Mucosa of gallbladder (tissue), 1 donor: ENCODE data around the gene CBX7. TPM values are rescaled to one million over a fixed set of nuclear protein-coding genes. Genes with fewer than 3 reads are reported as not detected.

Experiments
- DNase-seq: peaks from one replicate; pipeline ENCODE4 v3.0.0-alpha.2; 2020; ENCODE audit warnings: low spot score
- total RNA-seq: library from RNA; stranded (reverse); gene quantifications from one replicate; pipeline ENCODE4 v1.2.1, GENCODE V29; 2021
- donor health status: DM: no; HTN: no; CAD: no.

Gene CBX7
- total RNA-seq, 1 donor from 2014 or later = 76.5 TPM

- no peak for DNase-seq
Measured at GRCh38 chr22:39091126-39092081, 61.1 kb downstream of the CBX7 start.

- DNase-seq = peak; percentile 34
Measured at GRCh38 chr22:39090426-39091064, 61.9 kb downstream of the CBX7 start.

GRCh38 chr22:39089928-39090327, 62.6 kb downstream of the CBX7 start:
- no peak for DNase-seq

- DNase-seq = no peak
Measured at GRCh38 chr22:39088685-39089032, 63.8 kb downstream of the CBX7 start.

- DNase-seq = no peak
Measured at GRCh38 chr22:39087881-39088684, 64.4 kb downstream of the CBX7 start.

GRCh38 chr22:39087098-39087497, 65.4 kb downstream of the CBX7 start:
- DNase-seq = no peak

- no peak for DNase-seq
Measured at GRCh38 chr22:39084666-39085065, 67.8 kb downstream of the CBX7 start.

- no peak for DNase-seq
Measured at GRCh38 chr22:39083212-39084165, 69.0 kb downstream of the CBX7 start.

- DNase-seq = no peak
Measured at GRCh38 chr22:39081598-39081997, 70.9 kb downstream of the CBX7 start.

GRCh38 chr22:39081016-39081415, 71.5 kb downstream of the CBX7 start:
- no peak for DNase-seq

Other genes starting within 250 kb of the CBX7 start
- gene APOBEC3A, start 195.1 kb downstream of the CBX7 start, total RNA-seq = not detected
- 1.8 TPM for gene APOBEC3B, start 170.3 kb downstream of the CBX7 start, total RNA-seq
- 28.6 TPM for gene APOBEC3C, start 138.4 kb downstream of the CBX7 start, total RNA-seq
- gene APOBEC3D, start 131.6 kb downstream of the CBX7 start, total RNA-seq = 8.4 TPM
- 14.4 TPM for gene APOBEC3F, start 111.8 kb downstream of the CBX7 start, total RNA-seq
- 7.7 TPM for gene APOBEC3G, start 75.4 kb downstream of the CBX7 start, total RNA-seq
- gene APOBEC3H, start 55.4 kb downstream of the CBX7 start, total RNA-seq = 1.4 TPM
- gene PDGFB, start 92.3 kb upstream of the CBX7 start, total RNA-seq = 14.6 TPM
- 1,535 TPM for gene RPL3, start 166.9 kb upstream of the CBX7 start, total RNA-seq
- gene SYNGR1, start 197.3 kb upstream of the CBX7 start, total RNA-seq = 41.8 TPM
- 40.2 TPM for gene TAB1, start 247.1 kb upstream of the CBX7 start, total RNA-seq